Stimulated activated naive CD8-positive, alpha-beta T cell treated with anti-CD3 and anti-CD28 coated beads, Interleukin-15, amount 100 ng/mL, for 72 hours (primary cell): ENCODE measurements around the gene SLC17A9.
A peak's percentile ranks its signal among the peaks of the same experiment; 100 is the strongest.
"Not testable (repeated sequence)": the region's sequence is repeated elsewhere in the genome, so short reads cannot be mapped to it uniquely, and the experiment has no call there.

ENCODE experiments used
- ATAC-seq: fragments of 150-1000 bp; cut with Tn5 transposase; 2 replicates; pipeline ENCODE4 v1.10.0; 2021; ENCODE audit warnings: mild to moderate bottlenecking, moderate library complexity
- DNase-seq, 2 donors: peaks; one replicate each; pipeline ENCODE4 v3.0.0; 2021 to 2022
- H3K27ac Mint-ChIP-seq, 2 donors: one replicate each; pipeline ENCODE4 v1.8.0; 2022; ENCODE audit warnings: mild to moderate bottlenecking in 2 of 2, mixed read lengths in 2 of 2, moderate library complexity in 2 of 2
- H3K27me3 Mint-ChIP-seq: one replicate; pipeline ENCODE4 v1.8.0; 2022; ENCODE audit warnings: mixed read lengths
- H3K4me1 Mint-ChIP-seq: one replicate; pipeline ENCODE4 v1.8.0; 2022; ENCODE audit warnings: mild to moderate bottlenecking, mixed read lengths
- H3K4me3 Mint-ChIP-seq, 2 donors: one replicate each; pipeline ENCODE4 v1.8.0; 2022; ENCODE audit warnings: mild to moderate bottlenecking in 2 of 2, mixed read lengths in 2 of 2, moderate library complexity in 1 of 2
- H3K9me3 Mint-ChIP-seq, 2 donors: one replicate each; pipeline ENCODE4 v1.8.0; 2022; ENCODE audit warnings: mixed read lengths in 2 of 2

SLC17A9 gene

GRCh38 chr20:62914970-62915457 is 37.5 kb upstream of the SLC17A9 start:
- peak overlapping the region; percentile 55 to 68 for H3K4me3 Mint-ChIP-seq
- H3K9me3 Mint-ChIP-seq = no peaks in the 10 kb centered on the region
- DNase-seq (no peak), ATAC-seq (no peak)
- H3K4me1 Mint-ChIP-seq = peaks cover 80% of the 10 kb centered on the region
- no peaks in the 10 kb centered on the region for H3K27me3 Mint-ChIP-seq
- peak overlapping the region; percentile 69 to 91 for H3K27ac Mint-ChIP-seq

GRCh38 chr20:62916703-62917476 is 35.6 kb upstream of the SLC17A9 start:
- no peaks in the 10 kb centered on the region for H3K9me3 Mint-ChIP-seq
- H3K27me3 Mint-ChIP-seq = no peaks in the 10 kb centered on the region
- DNase-seq (no peak), ATAC-seq (no peak)
- no peak overlapping the region for H3K27ac Mint-ChIP-seq
- H3K4me1 Mint-ChIP-seq = peaks cover 84% of the 10 kb centered on the region
- H3K4me3 Mint-ChIP-seq = peak overlapping the region; percentile 81 to 83

GRCh38 chr20:62917720-62918119 is 34.8 kb upstream of the SLC17A9 start:
- Mint-ChIP-seq H3K9me3 (no peaks in the 10 kb centered on the region), H3K4me3 (peak overlapping the region; percentile 81 to 83), H3K27me3 (no peaks in the 10 kb centered on the region), H3K27ac (peak overlapping the region; percentile 75 to 93), H3K4me1 (peaks cover 92% of the 10 kb centered on the region)
- DNase-seq (no peak), ATAC-seq (no peak)

- Mint-ChIP-seq H3K27me3 (no peaks in the 10 kb centered on the region), H3K9me3 (no peaks in the 10 kb centered on the region)
Measured at GRCh38 chr20:62918147-62918546, 34.4 kb upstream of the SLC17A9 start.

GRCh38 chr20:62918831-62919230 is 33.7 kb upstream of the SLC17A9 start:
- peaks cover 91% of the 10 kb centered on the region for H3K4me1 Mint-ChIP-seq
- ATAC-seq = peak; percentile 75
- no peaks in the 10 kb centered on the region for H3K27me3 Mint-ChIP-seq
- H3K9me3 Mint-ChIP-seq = no peaks in the 10 kb centered on the region
- H3K4me3 Mint-ChIP-seq = peak overlapping the region; percentile 81 to 83
- peak overlapping the region; percentile 75 to 93 for H3K27ac Mint-ChIP-seq
- DNase-seq = peak; percentile 59 to 74

More at GRCh38 chr20:62918147-62918546, 34.4 kb upstream of the SLC17A9 start:
- Mint-ChIP-seq H3K27ac (peak overlapping the region; percentile 75 to 93), H3K4me1 (peaks cover 93% of the 10 kb centered on the region), H3K4me3 (peak overlapping the region; percentile 81 to 83)
- DNase-seq = peak in 1 of 2 donors; percentile 77
- peak; percentile 87 for ATAC-seq

- DNase-seq = no peak
- ATAC-seq = no peak
- Mint-ChIP-seq H3K4me3 (peak overlapping the region; percentile 81 to 83), H3K9me3 (no peaks in the 10 kb centered on the region), H3K27ac (peak overlapping the region in 1 of 2 donors; percentile 92), H3K27me3 (no peaks in the 10 kb centered on the region), H3K4me1 (peaks cover 89% of the 10 kb centered on the region)
Measured at GRCh38 chr20:62920039-62920645, 32.4 kb upstream of the SLC17A9 start.

GRCh38 chr20:62921119-62921687 is 31.3 kb upstream of the SLC17A9 start:
- H3K4me3 Mint-ChIP-seq = peak overlapping the region; percentile 80 to 83
- H3K4me1 Mint-ChIP-seq = peaks cover 81% of the 10 kb centered on the region
- no peaks in the 10 kb centered on the region for H3K9me3 Mint-ChIP-seq
- ATAC-seq (peak; percentile 60), DNase-seq (peak; percentile 66 to 73)
- H3K27me3 Mint-ChIP-seq = no peaks in the 10 kb centered on the region
- H3K27ac Mint-ChIP-seq = peak overlapping the region; percentile 67 to 83

GRCh38 chr20:62922451-62922921 is 30.0 kb upstream of the SLC17A9 start:
- Mint-ChIP-seq H3K9me3 (no peaks in the 10 kb centered on the region), H3K27me3 (no peaks in the 10 kb centered on the region), H3K4me3 (peak overlapping the region; percentile 77 to 83), H3K27ac (peak overlapping the region; percentile 66 to 78), H3K4me1 (peaks cover 80% of the 10 kb centered on the region)
- ATAC-seq = no peak
- DNase-seq = peak in 1 of 2 donors; percentile 52

GRCh38 chr20:62923059-62923668 is 29.3 kb upstream of the SLC17A9 start:
- not testable (repeated sequence) for DNase-seq, H3K27me3 Mint-ChIP-seq, ATAC-seq, H3K9me3 Mint-ChIP-seq
- H3K4me1 Mint-ChIP-seq = peaks cover 80% of the 10 kb centered on the region
- peak overlapping the region in 1 of 2 donors; percentile 78 for H3K27ac Mint-ChIP-seq
- peak overlapping the region; percentile 77 to 91 for H3K4me3 Mint-ChIP-seq

GRCh38 chr20:62923669-62924441 is 28.7 kb upstream of the SLC17A9 start:
- H3K9me3 Mint-ChIP-seq = no peaks in the 10 kb centered on the region
- H3K27ac Mint-ChIP-seq = peak overlapping the region; percentile 60 to 93
- peak overlapping the region; percentile 85 to 91 for H3K4me3 Mint-ChIP-seq
- ATAC-seq = no peak
- no peaks in the 10 kb centered on the region for H3K27me3 Mint-ChIP-seq
- DNase-seq = no peak
- H3K4me1 Mint-ChIP-seq = peaks cover 80% of the 10 kb centered on the region

- H3K4me1 Mint-ChIP-seq = peaks cover 80% of the 10 kb centered on the region
- peak overlapping the region; percentile 60 to 93 for H3K27ac Mint-ChIP-seq
- no peak for ATAC-seq
- no peak for DNase-seq
- H3K9me3 Mint-ChIP-seq = no peaks in the 10 kb centered on the region
- no peaks in the 10 kb centered on the region for H3K27me3 Mint-ChIP-seq
- H3K4me3 Mint-ChIP-seq = peak overlapping the region; percentile 85 to 91
Measured at GRCh38 chr20:62924442-62925075, 27.9 kb upstream of the SLC17A9 start.

- H3K27me3 Mint-ChIP-seq = no peaks in the 10 kb centered on the region
- peak overlapping the region; percentile 85 to 91 for H3K4me3 Mint-ChIP-seq
- peaks cover 80% of the 10 kb centered on the region for H3K4me1 Mint-ChIP-seq
- H3K27ac Mint-ChIP-seq = peak overlapping the region; percentile 93 to 97
- ATAC-seq (no peak), DNase-seq (no peak)
- H3K9me3 Mint-ChIP-seq = no peaks in the 10 kb centered on the region
Measured at GRCh38 chr20:62925076-62925419, 27.5 kb upstream of the SLC17A9 start.

GRCh38 chr20:62925420-62926228 is 26.9 kb upstream of the SLC17A9 start:
- peaks cover 80% of the 10 kb centered on the region for H3K4me1 Mint-ChIP-seq
- no peaks in the 10 kb centered on the region for H3K27me3 Mint-ChIP-seq
- H3K27ac Mint-ChIP-seq = peak overlapping the region; percentile 93 to 97
- H3K9me3 Mint-ChIP-seq = no peaks in the 10 kb centered on the region
- H3K4me3 Mint-ChIP-seq = peak overlapping the region; percentile 85 to 91
- ATAC-seq = peak; percentile 53
- DNase-seq = peak; percentile 67 to 76
